PFSK-1 (cell line): ENCODE measurements around the gene DDX47.

Experiments used
- POLR2AphosphoS5 ChIP-seq: IDR thresholded peaks from 2 replicates; pipeline ENCODE4 v1.6.1; 2012; ENCODE audit warnings: low read depth, mild to moderate bottlenecking, control low read depth, low read length, moderate library complexity
- TAF1 ChIP-seq: IDR thresholded peaks from 2 replicates; pipeline ENCODE4 v1.6.1; 2012; ENCODE audit warnings: low read length, control low read depth, borderline replicate concordance; ENCODE audit not compliant: insufficient read depth
- TF ChIP-seq, protein P1 (sequence below), 2 experiments: IDR thresholded peaks; 2 replicates each; pipeline versions ENCODE4 v1.6.1 to v1.8.0; 2011 to 2012; ENCODE audit warnings: low read depth in 2 of 2, low read length in 2 of 2, control low read depth in 1 of 2, inconsistent platforms in 1 of 2, mild to moderate bottlenecking in 1 of 2, moderate library complexity in 1 of 2; ENCODE audit not compliant: insufficient read depth in 1 of 2

DNA sequence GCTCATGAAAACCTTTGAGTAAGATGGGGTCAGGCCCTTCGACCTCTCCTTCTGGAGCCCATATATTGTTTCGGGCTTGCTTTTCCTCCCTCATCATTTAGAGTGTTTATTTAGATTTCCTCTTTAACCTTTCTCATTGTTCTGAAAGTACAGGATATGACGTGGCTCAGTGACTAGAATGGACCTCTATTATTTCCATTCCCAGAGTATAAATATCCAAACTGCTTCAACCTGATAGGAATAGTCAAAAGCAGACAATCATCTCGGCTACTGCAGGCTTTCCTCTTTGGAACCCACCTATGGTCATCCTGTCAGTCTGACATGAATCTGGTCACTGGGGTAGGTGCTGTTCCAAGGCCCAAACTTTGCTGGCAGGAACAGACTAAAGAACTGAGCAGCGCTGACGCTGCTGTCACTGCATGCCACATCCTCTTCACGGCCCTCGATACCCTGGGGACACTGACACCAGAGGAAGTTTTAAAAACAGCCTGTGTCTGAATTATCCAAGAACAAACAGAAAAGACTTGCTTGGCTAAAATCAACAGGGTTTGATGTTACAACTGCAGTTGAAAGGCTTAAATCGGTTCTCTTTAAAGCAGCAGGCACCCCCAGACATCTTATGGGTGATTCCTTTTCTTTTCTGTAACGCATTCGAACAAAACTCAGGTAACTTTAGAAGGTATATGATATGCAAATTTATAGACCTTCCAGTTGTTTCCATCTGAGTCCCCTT lies 5.0 kb upstream of the DDX47 start:
- TF ChIP-seq, protein P1, sequence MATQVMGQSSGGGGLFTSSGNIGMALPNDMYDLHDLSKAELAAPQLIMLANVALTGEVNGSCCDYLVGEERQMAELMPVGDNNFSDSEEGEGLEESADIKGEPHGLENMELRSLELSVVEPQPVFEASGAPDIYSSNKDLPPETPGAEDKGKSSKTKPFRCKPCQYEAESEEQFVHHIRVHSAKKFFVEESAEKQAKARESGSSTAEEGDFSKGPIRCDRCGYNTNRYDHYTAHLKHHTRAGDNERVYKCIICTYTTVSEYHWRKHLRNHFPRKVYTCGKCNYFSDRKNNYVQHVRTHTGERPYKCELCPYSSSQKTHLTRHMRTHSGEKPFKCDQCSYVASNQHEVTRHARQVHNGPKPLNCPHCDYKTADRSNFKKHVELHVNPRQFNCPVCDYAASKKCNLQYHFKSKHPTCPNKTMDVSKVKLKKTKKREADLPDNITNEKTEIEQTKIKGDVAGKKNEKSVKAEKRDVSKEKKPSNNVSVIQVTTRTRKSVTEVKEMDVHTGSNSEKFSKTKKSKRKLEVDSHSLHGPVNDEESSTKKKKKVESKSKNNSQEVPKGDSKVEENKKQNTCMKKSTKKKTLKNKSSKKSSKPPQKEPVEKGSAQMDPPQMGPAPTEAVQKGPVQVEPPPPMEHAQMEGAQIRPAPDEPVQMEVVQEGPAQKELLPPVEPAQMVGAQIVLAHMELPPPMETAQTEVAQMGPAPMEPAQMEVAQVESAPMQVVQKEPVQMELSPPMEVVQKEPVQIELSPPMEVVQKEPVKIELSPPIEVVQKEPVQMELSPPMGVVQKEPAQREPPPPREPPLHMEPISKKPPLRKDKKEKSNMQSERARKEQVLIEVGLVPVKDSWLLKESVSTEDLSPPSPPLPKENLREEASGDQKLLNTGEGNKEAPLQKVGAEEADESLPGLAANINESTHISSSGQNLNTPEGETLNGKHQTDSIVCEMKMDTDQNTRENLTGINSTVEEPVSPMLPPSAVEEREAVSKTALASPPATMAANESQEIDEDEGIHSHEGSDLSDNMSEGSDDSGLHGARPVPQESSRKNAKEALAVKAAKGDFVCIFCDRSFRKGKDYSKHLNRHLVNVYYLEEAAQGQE (IDR thresholded peaks at IDR 0.05; ENCODE audit: insufficient read depth in 1 of 2, low read depth in 2 of 2, low read length in 2 of 2): no peak
- no peak for TF ChIP-seq POLR2AphosphoS5
- no peak for TF ChIP-seq TAF1
